Activated CD8-positive, alpha-beta T cell treated with anti-CD3 and anti-CD28 coated beads for 36 hours (primary cell): ENCODE data around the gene TENT4A. TPM values are rescaled to one million over a fixed set of nuclear protein-coding genes. Genes with fewer than 3 reads are reported as not detected.

Source experiments
- ATAC-seq: fragments of 200-7000 bp; cut with Tn5 transposase; one replicate; pipeline ENCODE4 v1.10.0; 2021; ENCODE audit warnings: mild to moderate bottlenecking, moderate library complexity
- CTCF ChIA-PET: fragments of 350-600 bp; sonication (Branson Sonifier 250); formaldehyde crosslinking; loops from one replicate; lab custom pipeline; 2021; ENCODE audit warnings: antibody characterized with exemption; lab: Charles Lee
- POLR2A ChIA-PET: fragments of 350-600 bp; sonication (Branson Sonifier 250); formaldehyde crosslinking; loops from one replicate; lab custom pipeline; 2021; ENCODE audit warnings: antibody characterized with exemption; lab: Charles Lee
- DNase-seq: peaks from one replicate; pipeline ENCODE4 v3.0.0-alpha.2; 2020
- H3K27ac Mint-ChIP-seq: one replicate; pipeline ENCODE4 v1.8.0; 2021; ENCODE audit warnings: mild to moderate bottlenecking, mixed read lengths
- H3K27me3 Mint-ChIP-seq: one replicate; pipeline ENCODE4 v1.8.0; 2021; ENCODE audit warnings: mixed read lengths
- H3K36me3 Mint-ChIP-seq: one replicate; pipeline ENCODE4 v1.8.0; 2021; ENCODE audit warnings: low read depth, mixed read lengths
- H3K4me1 Mint-ChIP-seq: one replicate; pipeline ENCODE4 v1.8.0; 2021; ENCODE audit warnings: low read depth, mixed read lengths
- H3K4me3 Mint-ChIP-seq: one replicate; pipeline ENCODE4 v1.8.0; 2021; ENCODE audit warnings: mild to moderate bottlenecking, moderate library complexity, mixed read lengths
- H3K9me3 Mint-ChIP-seq: one replicate; pipeline ENCODE4 v1.8.0; 2021; ENCODE audit warnings: mixed read lengths
- CTCF ChIP-seq: fragments of 200-600 bp; IDR thresholded peaks from one replicate; pipeline ENCODE4 v1.8.0; 2022; ENCODE audit warnings: antibody characterized with exemption, mild to moderate bottlenecking
- intact Hi-C: fragments of 100-400 bp; cut with micrococcal nuclease; formaldehyde crosslinking; loops from one replicate; pipeline ENCODE4 v1.10.0; 2022
- total RNA-seq, 2 experiments: library from RNA; stranded (reverse); gene quantifications; one replicate each; pipeline ENCODE4 v1.2.3, GENCODE V29; 2021

TENT4A gene
- total RNA-seq, 2 experiments from 2014 or later, result 50.6 to 51.9 TPM

- no peaks in the 10 kb centered on the region for H3K27me3 Mint-ChIP-seq
- POLR2A ChIA-PET, result no interaction called here
- DNase-seq (no peak), ATAC-seq (no peak)
- TF ChIP-seq CTCF, result no peak
- H3K4me3 Mint-ChIP-seq, result no peak overlapping the region
- CTCF ChIA-PET, result interaction anchor here (1.5 kb wide), 1 partner anchor 11 kb away, joined by 6 read pairs; no protein-coding TSS in a partner anchor
- no peaks in the 10 kb centered on the region for H3K36me3 Mint-ChIP-seq
- intact Hi-C loops, result no loop called here
- H3K4me1 Mint-ChIP-seq, result peaks cover 6% of the 10 kb centered on the region
- no peaks in the 10 kb centered on the region for H3K9me3 Mint-ChIP-seq
- no peak overlapping the region for H3K27ac Mint-ChIP-seq
These were observed 77.8 kb downstream of the TENT4A start for GRCh38 chr5:6791031-6791430.

- TF ChIP-seq CTCF, result no peak
- no peak for DNase-seq
- ATAC-seq, result no peak
- ChIA-PET POLR2A (no interaction called here), CTCF (interaction anchor here (1.0 kb wide), 1 partner anchor 26 kb away, joined by 3 read pairs; no protein-coding TSS in a partner anchor)
- intact Hi-C loops, result no loop called here
- Mint-ChIP-seq H3K27me3 (peaks cover 3% of the 10 kb centered on the region), H3K36me3 (no peaks in the 10 kb centered on the region), H3K9me3 (no peaks in the 10 kb centered on the region), H3K4me3 (no peak overlapping the region), H3K4me1 (peaks cover 6% of the 10 kb centered on the region), H3K27ac (no peak overlapping the region)
These were observed 79.1 kb downstream of the TENT4A start for GRCh38 chr5:6792376-6792775.

GRCh38 chr5:6792911-6793471, 79.8 kb downstream of the TENT4A start:
- Mint-ChIP-seq H3K27ac (no peak overlapping the region), H3K4me3 (no peak overlapping the region), H3K9me3 (no peaks in the 10 kb centered on the region), H3K36me3 (no peaks in the 10 kb centered on the region), H3K27me3 (peaks cover 5% of the 10 kb centered on the region), H3K4me1 (peaks cover 6% of the 10 kb centered on the region)
- no peak for TF ChIP-seq CTCF
- ChIA-PET POLR2A (interaction anchor here (1.1 kb wide), 1 partner anchor 58 kb away, joined by 4 read pairs; no protein-coding TSS in a partner anchor), CTCF (interaction anchor here (0.9 to 2.4 kb wide), 3 partner anchors 10 to 27 kb away, joined by 3 to 10 read pairs (median 3); no protein-coding TSS in a partner anchor)
- intact Hi-C loops, result no loop called here
- ATAC-seq (no peak), DNase-seq (no peak)

- CTCF ChIA-PET, result no interaction called here
- Mint-ChIP-seq H3K27ac (no peak overlapping the region), H3K27me3 (peaks cover 10% of the 10 kb centered on the region), H3K9me3 (no peaks in the 10 kb centered on the region), H3K4me3 (no peak overlapping the region), H3K4me1 (no peaks in the 10 kb centered on the region), H3K36me3 (no peaks in the 10 kb centered on the region)
- POLR2A ChIA-PET, result no interaction called here
- intact Hi-C loops, result no loop called here
- TF ChIP-seq CTCF, result no peak
- ATAC-seq, result no peak
- DNase-seq, result no peak
These were observed 88.0 kb downstream of the TENT4A start for GRCh38 chr5:6801236-6801635.

GRCh38 chr5:6803981-6804550, 90.8 kb downstream of the TENT4A start:
- Mint-ChIP-seq H3K36me3 (no peaks in the 10 kb centered on the region), H3K27ac (no peak overlapping the region), H3K4me1 (no peaks in the 10 kb centered on the region), H3K4me3 (no peak overlapping the region), H3K9me3 (no peaks in the 10 kb centered on the region), H3K27me3 (peaks cover 4% of the 10 kb centered on the region)
- intact Hi-C loops, result no loop called here
- no peak for TF ChIP-seq CTCF
- DNase-seq (no peak), ATAC-seq (no peak)
- ChIA-PET CTCF (no interaction called here), POLR2A (interaction anchor here (0.7 kb wide), 1 partner anchor 441 kb away, joined by 4 read pairs; no protein-coding TSS in a partner anchor)
